ENCODE measurements around the gene DHRS3. TPM values are rescaled to one million over a fixed set of nuclear protein-coding genes. Genes with fewer than 3 reads are reported as not detected.

Gene DHRS3
- polyA plus RNA-seq, 3 donors = 92.1 to 173 (median 96.7) TPM

GRCh38 chr1:12603224-12603623, 14.8 kb downstream of the DHRS3 start:
- WGBS, 3 donors = 57 to 75% (median 75%) methylated on average over 9 of the region's 9 CpGs
- H3K27ac ChIP-seq (ENCODE audit: low read depth, low read length) = no peak overlapping the region

GRCh38 chr1:12602659-12603024, 15.4 kb downstream of the DHRS3 start:
- WGBS, 3 donors = 70 to 77% (median 73%) methylated on average over 6 of the region's 6 CpGs
- peak overlapping the region; percentile 11 for H3K27ac ChIP-seq (ENCODE audit: low read depth, low read length)

GRCh38 chr1:12601700-12602658, 16.0 kb downstream of the DHRS3 start:
- WGBS, 3 donors = 56 to 64% (median 58%) methylated on average over 13 of the region's 13 CpGs
- H3K27ac ChIP-seq (ENCODE audit: low read depth, low read length) = no peak overlapping the region

- peak overlapping the region; percentile 13 for H3K27ac ChIP-seq (ENCODE audit: low read depth, low read length)
- 45 to 68% (median 61%) methylated on average over 9 of the region's 9 CpGs for WGBS, 3 donors
Observed at GRCh38 chr1:12600880-12601633, 17.0 kb downstream of the DHRS3 start.

GRCh38 chr1:12600335-12600734, 17.7 kb downstream of the DHRS3 start:
- no peak overlapping the region for H3K27ac ChIP-seq (ENCODE audit: low read depth, low read length)
- 21 to 51% (median 35%) methylated on average over 7 of the region's 7 CpGs for WGBS, 3 donors

GRCh38 chr1:12599657-12600056, 18.4 kb downstream of the DHRS3 start:
- 49 to 82% (median 80%) methylated on average over 5 of the region's 5 CpGs for WGBS, 3 donors
- H3K27ac ChIP-seq (ENCODE audit: low read depth, low read length) = no peak overlapping the region

- 38 to 62% (median 42%) methylated on average over 6 of the region's 6 CpGs for WGBS, 3 donors
- H3K27ac ChIP-seq (ENCODE audit: low read depth, low read length) = no peak overlapping the region
Observed at GRCh38 chr1:12598974-12599373, 19.0 kb downstream of the DHRS3 start.

- no peak overlapping the region for H3K27ac ChIP-seq (ENCODE audit: low read depth, low read length)
- 50 to 66% (median 58%) methylated on average over 10 of the region's 10 CpGs for WGBS, 3 donors
Observed at GRCh38 chr1:12597792-12598191, 20.2 kb downstream of the DHRS3 start.

GRCh38 chr1:12596007-12596821, 21.8 kb downstream of the DHRS3 start:
- WGBS, 3 donors = 14 to 32% (median 16%) methylated on average over 35 to 39 of the region's 39 CpGs
- peak overlapping the region; percentile 35 for H3K27ac ChIP-seq (ENCODE audit: low read depth, low read length)

GRCh38 chr1:12595757-12596006, 22.3 kb downstream of the DHRS3 start:
- 2 to 60% (median 4%) methylated on average over 1 to 18 of the region's 18 CpGs for WGBS, 3 donors
- H3K27ac ChIP-seq (ENCODE audit: low read depth, low read length) = peak overlapping the region; percentile 6

GRCh38 chr1:12594966-12595756, 22.8 kb downstream of the DHRS3 start:
- 12 to 24% (median 12%) methylated on average over 38 to 47 of the region's 47 CpGs for WGBS, 3 donors
- peak overlapping the region; percentile 6 for H3K27ac ChIP-seq (ENCODE audit: low read depth, low read length)

GRCh38 chr1:12594490-12594889, 23.5 kb downstream of the DHRS3 start:
- WGBS, 3 donors = 83 to 87% (median 87%) methylated on average over 6 of the region's 6 CpGs
- H3K27ac ChIP-seq (ENCODE audit: low read depth, low read length) = no peak overlapping the region

GRCh38 chr1:12593621-12594066, 24.4 kb downstream of the DHRS3 start:
- H3K27ac ChIP-seq (ENCODE audit: low read depth, low read length) = peak overlapping the region; percentile 22
- 40 to 45% (median 44%) methylated on average over 7 of the region's 7 CpGs for WGBS, 3 donors

GRCh38 chr1:12592496-12592895, 25.5 kb downstream of the DHRS3 start:
- WGBS, 3 donors = 74 to 79% (median 78%) methylated on average over 7 of the region's 7 CpGs

GRCh38 chr1:12591267-12591938, 26.6 kb downstream of the DHRS3 start:
- H3K27ac ChIP-seq (ENCODE audit: low read depth, low read length) = no peak overlapping the region
- WGBS, 3 donors = 62 to 67% (median 65%) methylated on average over 19 of the region's 19 CpGs

More at GRCh38 chr1:12592496-12592895, 25.5 kb downstream of the DHRS3 start:
- peak overlapping the region; percentile 61 for H3K27ac ChIP-seq (ENCODE audit: low read depth, low read length)

- 62 to 93% (median 65%) methylated on average over 8 of the region's 8 CpGs for WGBS, 3 donors
Observed at GRCh38 chr1:12588695-12589094, 29.3 kb downstream of the DHRS3 start.

GRCh38 chr1:12587981-12588640, 29.9 kb downstream of the DHRS3 start:
- no peak overlapping the region for H3K27ac ChIP-seq (ENCODE audit: low read depth, low read length)
- 84 to 85% (median 85%) methylated on average over 7 of the region's 7 CpGs for WGBS, 3 donors

More at GRCh38 chr1:12588695-12589094, 29.3 kb downstream of the DHRS3 start:
- no peak overlapping the region for H3K27ac ChIP-seq (ENCODE audit: low read depth, low read length)

Data from adipose tissue (tissue), 3 donors.